GM12874 (cell line): ENCODE data around the gene RUVBL2.

ENCODE experiments used
- TF ChIP-seq, protein P1 (sequence below): IDR thresholded peaks from 2 replicates; pipeline ENCODE4 v1.5.1; 2011; ENCODE audit warnings: low read depth, mild to moderate bottlenecking, control low read depth, low read length, moderate library complexity; ENCODE audit not compliant: insufficient read depth

The RUVBL2 gene

DNA sequence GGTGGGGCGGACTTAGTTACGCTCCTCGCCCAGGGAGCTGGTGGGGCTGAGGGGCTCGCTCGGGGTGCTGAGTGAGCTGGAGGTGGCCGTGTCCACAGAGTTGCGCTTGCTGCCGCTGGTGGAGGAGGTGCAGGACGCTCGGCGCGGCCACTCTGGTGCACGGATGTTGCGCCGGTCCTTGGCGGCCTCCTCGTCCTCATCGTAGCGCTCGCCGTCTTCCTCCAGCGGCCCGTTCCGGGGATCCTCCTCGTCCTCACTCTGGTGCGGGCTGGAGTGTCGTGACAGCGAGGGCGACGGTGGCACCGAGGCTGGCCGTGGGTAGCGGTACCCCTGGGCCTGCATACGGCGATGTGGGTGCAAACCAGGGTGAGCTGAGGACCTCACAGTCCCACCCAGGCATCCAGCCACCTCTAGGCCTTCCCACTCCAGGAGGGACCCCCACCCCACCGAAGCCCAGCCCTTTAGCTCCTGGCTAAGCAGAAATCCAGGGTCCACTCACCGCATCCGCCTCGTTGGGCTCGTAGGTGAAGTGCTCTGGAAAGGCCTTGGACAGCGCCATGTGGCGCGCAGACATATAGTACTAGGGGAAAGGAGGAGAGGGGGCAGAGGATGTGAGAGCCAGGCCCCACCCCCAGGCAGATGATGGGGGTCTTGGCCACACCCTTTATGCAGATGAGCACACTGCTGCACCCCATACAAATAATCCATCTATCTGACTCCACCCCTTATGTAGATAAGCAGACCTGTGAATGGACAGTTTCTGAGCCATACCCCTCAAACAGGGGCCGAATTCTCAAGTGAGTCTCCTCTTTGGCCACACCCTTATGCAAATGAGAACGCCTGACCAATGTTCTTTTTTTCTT lies 24.2 kb upstream of the RUVBL2 start:
- TF ChIP-seq, protein P1, sequence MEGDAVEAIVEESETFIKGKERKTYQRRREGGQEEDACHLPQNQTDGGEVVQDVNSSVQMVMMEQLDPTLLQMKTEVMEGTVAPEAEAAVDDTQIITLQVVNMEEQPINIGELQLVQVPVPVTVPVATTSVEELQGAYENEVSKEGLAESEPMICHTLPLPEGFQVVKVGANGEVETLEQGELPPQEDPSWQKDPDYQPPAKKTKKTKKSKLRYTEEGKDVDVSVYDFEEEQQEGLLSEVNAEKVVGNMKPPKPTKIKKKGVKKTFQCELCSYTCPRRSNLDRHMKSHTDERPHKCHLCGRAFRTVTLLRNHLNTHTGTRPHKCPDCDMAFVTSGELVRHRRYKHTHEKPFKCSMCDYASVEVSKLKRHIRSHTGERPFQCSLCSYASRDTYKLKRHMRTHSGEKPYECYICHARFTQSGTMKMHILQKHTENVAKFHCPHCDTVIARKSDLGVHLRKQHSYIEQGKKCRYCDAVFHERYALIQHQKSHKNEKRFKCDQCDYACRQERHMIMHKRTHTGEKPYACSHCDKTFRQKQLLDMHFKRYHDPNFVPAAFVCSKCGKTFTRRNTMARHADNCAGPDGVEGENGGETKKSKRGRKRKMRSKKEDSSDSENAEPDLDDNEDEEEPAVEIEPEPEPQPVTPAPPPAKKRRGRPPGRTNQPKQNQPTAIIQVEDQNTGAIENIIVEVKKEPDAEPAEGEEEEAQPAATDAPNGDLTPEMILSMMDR = no peak

DNA sequence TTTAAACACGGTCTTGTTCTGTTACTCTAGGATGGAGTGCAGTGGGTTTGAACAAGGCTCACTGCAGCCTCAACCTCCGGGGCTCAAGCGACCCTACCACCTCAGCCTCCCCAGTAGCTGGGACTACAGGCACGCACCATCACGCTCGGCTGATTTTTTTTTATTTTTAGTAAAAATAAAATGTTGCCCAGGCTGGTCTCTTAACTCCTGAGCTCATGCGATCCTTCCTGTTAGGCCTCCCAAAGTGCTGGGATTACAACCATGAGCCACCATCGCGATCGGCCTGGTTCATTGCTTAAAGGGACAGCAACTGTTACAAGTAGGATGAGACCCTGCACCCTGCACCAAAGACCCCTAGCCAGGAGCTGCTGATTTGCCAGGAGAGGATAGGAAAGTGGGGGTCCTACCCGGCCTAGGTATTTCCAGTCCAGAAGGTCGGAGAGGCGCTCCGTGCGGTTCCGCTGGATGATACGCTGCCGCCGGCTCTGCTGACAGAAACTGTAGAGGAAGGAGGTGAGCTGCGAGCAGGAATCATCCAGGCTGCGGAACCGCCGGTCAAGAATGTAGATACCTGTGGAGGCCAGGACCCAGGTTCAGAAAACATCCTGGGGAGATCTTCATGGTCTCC lies 23.4 kb upstream of the RUVBL2 start:
- TF ChIP-seq, protein P1 = no peak

DNA sequence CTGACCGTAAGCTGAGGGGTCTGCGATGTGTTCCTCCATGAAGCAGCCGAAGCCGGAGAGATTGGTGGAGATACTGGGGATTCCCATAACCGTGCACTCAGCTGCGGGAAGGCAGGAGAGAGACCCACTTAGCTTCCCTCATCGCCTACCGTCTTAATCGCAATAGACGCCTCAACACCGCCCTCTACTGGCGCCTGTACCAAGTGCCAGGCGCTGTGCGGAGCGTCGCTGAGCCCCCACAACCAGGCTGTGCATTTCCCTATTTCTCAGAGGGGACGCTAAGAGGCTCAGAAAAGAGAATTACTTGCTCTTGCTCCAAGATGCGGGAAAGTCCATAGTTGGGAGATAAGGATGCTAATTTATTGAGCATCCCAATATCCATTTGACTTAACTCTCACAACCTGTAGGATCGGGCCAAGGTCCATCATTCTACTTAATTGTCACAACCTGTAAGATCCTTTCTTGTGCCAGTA lies 22.7 kb upstream of the RUVBL2 start:
- TF ChIP-seq, protein P1 = peak; percentile 93

DNA sequence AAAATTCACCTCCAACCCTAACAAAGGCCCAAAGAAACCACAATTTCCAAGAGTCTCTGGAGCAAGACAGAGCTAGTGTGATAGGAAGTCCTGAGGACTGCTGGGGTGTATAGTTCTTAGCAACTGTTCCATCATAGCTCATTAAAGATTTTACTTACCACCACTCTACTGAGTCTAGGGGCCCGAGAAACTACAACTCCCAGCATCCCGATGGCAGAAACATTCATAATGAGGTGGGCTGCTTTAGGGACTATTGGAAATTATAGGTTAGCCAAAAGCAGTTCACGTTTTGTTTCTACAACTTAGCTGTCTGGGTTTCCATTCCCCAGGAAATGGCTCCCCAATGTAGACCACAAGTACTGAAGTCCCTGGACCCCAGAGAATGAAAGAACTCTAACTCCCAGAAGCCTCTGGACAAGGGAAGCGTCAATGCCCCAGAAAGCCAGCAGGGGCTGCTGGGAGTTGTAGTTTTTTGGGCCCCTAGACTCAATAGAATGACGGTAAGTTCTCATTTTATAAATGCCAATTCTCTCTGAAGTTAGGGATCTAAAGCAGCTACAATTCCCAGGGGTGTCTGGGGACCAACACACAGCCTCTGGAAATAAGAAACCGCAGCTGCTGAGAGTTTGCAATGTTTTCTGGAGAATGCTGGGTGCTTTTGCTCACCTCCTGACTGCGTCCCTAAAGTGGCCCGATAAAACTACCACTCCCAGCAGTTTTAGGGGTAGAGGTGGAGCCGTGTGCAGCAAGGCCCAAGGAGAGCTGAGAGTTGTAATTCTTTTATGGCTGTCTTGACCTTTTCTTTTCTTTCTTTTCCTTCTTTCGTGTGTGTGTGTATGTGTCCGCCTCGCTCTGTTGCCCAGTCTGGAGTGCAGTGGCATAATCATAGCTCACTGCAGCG lies 17.5 kb upstream of the RUVBL2 start:
- TF ChIP-seq, protein P1 = no peak

DNA sequence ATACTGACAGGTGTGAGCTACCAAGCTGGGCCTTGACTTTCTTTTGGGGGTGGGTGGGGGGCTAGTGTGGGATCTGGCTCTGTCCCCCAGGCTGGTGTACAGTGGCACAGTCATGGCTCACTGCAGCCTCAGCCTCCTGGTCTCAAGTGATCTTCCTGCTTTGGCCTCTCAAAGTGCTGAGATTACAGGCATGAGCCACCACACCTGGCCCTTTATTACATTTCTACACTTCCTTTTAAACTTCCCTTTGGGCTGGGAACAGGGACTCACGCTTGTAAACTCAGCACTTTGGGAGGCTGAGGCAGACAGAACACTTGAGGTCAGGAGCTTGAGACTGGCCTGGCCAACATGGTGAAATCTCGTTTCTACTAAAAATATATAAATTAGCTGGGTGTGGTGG lies 16.6 kb upstream of the RUVBL2 start:
- TF ChIP-seq, protein P1 = no peak

DNA sequence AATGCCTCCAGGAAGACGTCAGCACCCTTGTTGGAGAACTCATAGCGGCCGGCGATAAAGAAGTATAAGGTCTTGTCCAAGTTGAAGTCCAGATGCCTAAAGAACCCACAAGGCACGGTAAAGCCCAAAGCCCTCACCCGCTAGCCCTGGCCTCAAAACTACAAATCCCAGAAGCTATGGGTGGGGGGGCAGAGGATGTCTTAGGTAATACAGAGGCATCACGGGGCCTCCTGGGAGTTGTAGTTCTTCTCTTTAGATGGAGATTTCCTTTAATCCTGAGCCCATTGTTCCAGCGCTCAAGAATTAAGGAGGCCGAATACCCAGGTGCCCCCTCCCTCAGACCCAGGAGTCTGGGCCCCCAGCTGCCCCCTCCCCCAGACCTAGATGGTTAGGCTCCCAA lies 11.4 kb upstream of the RUVBL2 start:
- TF ChIP-seq, protein P1 = no peak

DNA sequence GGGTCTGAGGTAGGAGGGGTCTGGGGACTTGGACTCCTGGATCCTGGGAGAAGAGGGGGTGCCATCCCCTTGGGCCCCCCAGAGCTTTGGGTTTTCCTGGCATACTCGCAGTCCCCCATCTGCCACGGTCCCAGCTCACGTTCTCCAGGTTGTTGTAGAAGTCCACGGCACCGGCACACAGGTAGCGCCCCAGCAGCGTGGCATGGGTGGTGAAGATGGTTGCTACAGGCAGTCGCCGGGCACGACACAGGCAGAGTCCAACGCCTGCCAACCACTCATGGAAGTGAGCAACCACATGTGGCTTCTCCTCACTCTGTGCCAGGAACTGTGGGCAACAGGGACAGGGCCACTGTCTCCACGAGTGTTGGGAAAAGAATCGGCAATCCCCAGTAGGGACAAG lies 8.0 kb upstream of the RUVBL2 start:
- TF ChIP-seq, protein P1 = no peak
